K562 (cell line): Measurements from ENCODE around the gene FUT4. TPM values are rescaled to one million over a fixed set of nuclear protein-coding genes. Genes with fewer than 3 reads are reported as not detected.
A peak's percentile ranks its signal among the peaks of the same experiment; 100 is the strongest.

Experiments
- DPF2 ChIP-seq: fragments of 450-650 bp; IDR thresholded peaks from 2 replicates; pipeline ENCODE4 v1.6.1; 2016
- ELF1 ChIP-seq: fragments of 200-800 bp; sonication (Bioruptor generic); IDR thresholded peaks from 2 replicates; pipeline ENCODE4 v1.6.1; 2016; ENCODE audit warnings: missing genetic modification characterization, missing compliant biosample characterization
- ESRRB ChIP-seq: fragments of 250-450 bp; sonication (Bioruptor Pico); IDR thresholded peaks from 2 replicates; pipeline ENCODE4 v1.5.0; 2020; ENCODE audit warnings: mild to moderate bottlenecking, moderate library complexity, borderline replicate concordance
- FOXO4 ChIP-seq: fragments of 450-650 bp; formaldehyde crosslinking; IDR thresholded peaks from 2 replicates; pipeline ENCODE4 v1.4.0; 2020; ENCODE audit warnings: mild to moderate bottlenecking, moderate library complexity
- GABPB2 ChIP-seq: fragments of 250-450 bp; sonication (Bioruptor Pico); conservative IDR thresholded peaks from 2 replicates; pipeline ENCODE4 v1.5.1; 2021; ENCODE audit warnings: mild to moderate bottlenecking
- GTF2A2 ChIP-seq: IDR thresholded peaks from 2 replicates; pipeline ENCODE4 v1.6.1; 2016; ENCODE audit warnings: mild to moderate bottlenecking, missing genetic modification characterization, missing compliant biosample characterization
- HES1 ChIP-seq: fragments of 450-650 bp; IDR thresholded peaks from 2 replicates; pipeline ENCODE4 v1.6.1; 2016; ENCODE audit warnings: low read depth, mild to moderate bottlenecking, moderate library complexity
- KHSRP ChIP-seq: fragments of 450-650 bp; IDR thresholded peaks from 2 replicates; pipeline ENCODE4 v1.6.1; 2017
- MLLT1 ChIP-seq, 2 experiments: fragments of 450-650 bp; IDR thresholded peaks; 2 replicates each; pipeline ENCODE4 v1.6.1; 2016
- MTA2 ChIP-seq: fragments of 450-650 bp; IDR thresholded peaks from 2 replicates; pipeline ENCODE4 v1.6.1; 2016; ENCODE audit warnings: low read depth
- NRF1 ChIP-seq, 2 experiments: fragments of 450-650 bp; IDR thresholded peaks in 1 of 2; conservative IDR thresholded peaks in 1 of 2; 2 replicates each; pipeline ENCODE4 v1.6.1; 2014; ENCODE audit warnings: mild to moderate bottlenecking in 2 of 2
- PURB ChIP-seq: sonication (generic); formaldehyde crosslinking; IDR thresholded peaks from 2 replicates; pipeline ENCODE4 v1.9.0; 2021; ENCODE audit warnings: low read depth, mild to moderate bottlenecking, missing genetic modification reagents
- SMAD4 ChIP-seq: fragments of 250-450 bp; sonication (Bioruptor Pico); conservative IDR thresholded peaks from 2 replicates; pipeline ENCODE4 v1.8.0; 2021; ENCODE audit warnings: inconsistent platforms, mild to moderate bottlenecking, moderate library complexity
- SMARCE1 ChIP-seq: fragments of 450-650 bp; IDR thresholded peaks from 2 replicates; pipeline ENCODE4 v1.7.1; 2016; ENCODE audit warnings: mild to moderate bottlenecking
- VEZF1 ChIP-seq: fragments of 200-800 bp; sonication (Bioruptor generic); IDR thresholded peaks from 2 replicates; pipeline ENCODE4 v1.6.1; 2017; ENCODE audit warnings: missing genetic modification characterization, missing compliant biosample characterization
- ZBTB34 ChIP-seq: fragments of 250-450 bp; sonication (Bioruptor Pico); IDR thresholded peaks from 2 replicates; pipeline ENCODE4 v1.8.0; 2021; ENCODE audit warnings: mild to moderate bottlenecking, moderate library complexity
- ZFP91 ChIP-seq: sonication (generic); formaldehyde crosslinking; IDR thresholded peaks from 2 replicates; pipeline ENCODE4 v1.8.0; 2022; ENCODE audit warnings: mild to moderate bottlenecking, missing genetic modification reagents
- ZNF384 ChIP-seq: IDR thresholded peaks from 2 replicates; pipeline ENCODE4 v1.6.1; 2012; ENCODE audit warnings: low read depth, low read length, improper control_type of control experiment
- ZNF639 ChIP-seq, 2 experiments: fragments of 200-800 bp in 1 of 2; sonication (Bioruptor generic) in 1 of 2; sonication (generic) in 1 of 2; formaldehyde crosslinking in 1 of 2; IDR thresholded peaks in 1 of 2; conservative IDR thresholded peaks in 1 of 2; 2 replicates each; pipeline versions ENCODE4 v1.5.0 to v1.6.1; 2016 to 2020; ENCODE audit warnings: missing compliant biosample characterization in 1 of 2, missing genetic modification characterization in 1 of 2, missing genetic modification reagents in 1 of 2
- polyA plus RNA-seq, 8 experiments: library from polyadenylated mRNA; depleted of rRNA in 4 of 8; stranded (reverse) in 5 of 8; unstranded in 3 of 8; fragments of >200 nt; fragmentation: Nextera tagmentation in 2 of 8; fragmentation: Illumina TruSeq in 1 of 8; extraction: Ambion mirVana in 2 of 8; extraction: Trizol in 1 of 8; gene quantifications; 2 replicates each; pipeline versions ENCODE4 v1.2.1 to v1.2.3, GENCODE V29; 2011 to 2014; ENCODE audit warnings: inconsistent platforms in 1 of 8, missing spikeins in 1 of 8
- total RNA-seq, 7 experiments: library from RNA; depleted of rRNA in 6 of 7; stranded (reverse); fragments of >200 nt in 6 of 7; fragmentation: Illumina TruSeq in 2 of 7; extraction: Trizol in 2 of 7; gene quantifications; 2 replicates each; pipeline versions ENCODE4 v1.2.1 to v1.2.3, GENCODE V29; 2011 to 2021; ENCODE audit warnings: low replicate concordance in 1 of 7

FUT4 gene
- total and polyA plus RNA-seq, 9 of the 15 experiments (the other 6 are each of a cell fraction or from before 2014, with no cell fraction given): 1.1 to 8.9 (median 5.5) TPM

GRCh38 chr11:94494126-94494680 is 49.5 kb upstream of the FUT4 start (continued):
- TF ChIP-seq PURB (CRISPR knock-in tag) (no peak), GABPB2 (CRISPR knock-in tag) (no peak), ZNF384 (no peak), ELF1 (peak; percentile 71), KHSRP (no peak), ZBTB34 (CRISPR knock-in tag) (no peak), DPF2 (no peak), SMAD4 (CRISPR knock-in tag) (no peak), SMARCE1 (no peak), HES1 (no peak), ZNF639 (CRISPR knock-in tag; conservative IDR thresholded peaks at IDR 0.05 in 1 of 2, IDR thresholded peaks at IDR 0.05 in 1 of 2) (no peak), MLLT1 (IDR thresholded peaks at IDR 0.05) (no peak), FOXO4 (CRISPR knock-in tag) (no peak), MTA2 (no peak), GTF2A2 (tag) (no peak), NRF1 (conservative IDR thresholded peaks at IDR 0.05 in 1 of 2, IDR thresholded peaks at IDR 0.05 in 1 of 2) (peak; percentile 14 to 36), ESRRB (no peak), ZFP91 (no peak), VEZF1 (CRISPR knock-in tag) (no peak)
